H1 (cell line): Measurements from ENCODE around the gene FMNL2. TPM values are rescaled to one million over a fixed set of nuclear protein-coding genes. Genes with fewer than 3 reads are reported as not detected.

Source experiments
- CTCF ChIA-PET: fragments of 300-600 bp; sonication (Branson Sonifier 250); formaldehyde crosslinking; loops from one replicate; lab custom pipeline; 2021; ENCODE audit not compliant: partially characterized antibody; lab: Charles Lee
- POLR2A ChIA-PET: fragments of 300-600 bp; sonication (Branson Sonifier 250); formaldehyde crosslinking; loops from one replicate; lab custom pipeline; 2021; ENCODE audit warnings: inconsistent platforms; ENCODE audit not compliant: partially characterized antibody; lab: Charles Lee
- DNase-seq, 2 experiments: peaks; one replicate each; pipeline versions ENCODE4 v3.0.0 to v3.0.0-alpha.2; 2010 to 2022; ENCODE audit warnings: low spot score in 2 of 2, low read depth in 1 of 2, mixed read lengths in 1 of 2
- FAIRE-seq: peaks from 2 replicates; lab custom pipeline; 2011; peaks lifted over from hg19 to GRCh38; lab: Jason Lieb, UNC
- H2AFZ ChIP-seq: 2 replicates; pipeline ENCODE4 v1.8.1; 2012; ENCODE audit warnings: low read length, inconsistent platforms
- H2AK5ac ChIP-seq: 2 replicates; pipeline ENCODE4 v1.6.1; 2013; ENCODE audit warnings: low read depth, low read length
- H2BK120ac ChIP-seq: replicated peaks from 2 replicates; pipeline ENCODE3; 2013; ENCODE audit warnings: low read depth, low read length, inconsistent platforms
- H2BK12ac ChIP-seq: 2 replicates; pipeline ENCODE4 v1.6.1; 2013; ENCODE audit warnings: low read depth, low read length
- H2BK15ac ChIP-seq: 2 replicates; pipeline ENCODE4 v1.6.1; 2013; ENCODE audit warnings: low read length
- H2BK20ac ChIP-seq: 2 replicates; pipeline ENCODE4 v1.6.1; 2013; ENCODE audit warnings: low read length
- H2BK5ac ChIP-seq: 2 replicates; pipeline ENCODE4 v1.6.1; 2013; ENCODE audit warnings: low read depth, low read length
- H3K14ac ChIP-seq: 2 replicates; pipeline ENCODE4 v1.6.1; 2013; ENCODE audit warnings: inconsistent platforms; ENCODE audit not compliant: insufficient read length
- H3K18ac ChIP-seq: 2 replicates; pipeline ENCODE4 v1.6.1; 2013; ENCODE audit warnings: low read length; ENCODE audit errors: extremely low read depth
- H3K23ac ChIP-seq: 2 replicates; pipeline ENCODE4 v1.6.1; 2013; ENCODE audit warnings: inconsistent platforms; ENCODE audit not compliant: insufficient read length
- H3K23me2 ChIP-seq: 2 replicates; pipeline ENCODE4 v1.6.1; 2013; ENCODE audit warnings: low read depth, low read length
- H3K27ac ChIP-seq: 2 replicates; pipeline ENCODE4 v1.6.1; 2011; ENCODE audit warnings: low read depth, low read length, inconsistent platforms
- H3K27me3 ChIP-seq, 4 experiments: replicated peaks in 1 of 4; 1 replicate in 1 of 4; 2 replicates in 3 of 4; pipeline versions ENCODE4 v1.6.1 to v1.8.1; 2011 to 2013; ENCODE audit warnings: low read length in 3 of 4, mild to moderate bottlenecking in 3 of 4, inconsistent platforms in 2 of 4, mixed read lengths in 2 of 4, moderate library complexity in 1 of 4; ENCODE audit not compliant: control insufficient read depth in 3 of 4, insufficient read depth in 3 of 4; ENCODE audit errors: extremely low read depth in 1 of 4
- H3K36me3 ChIP-seq, 4 experiments: 2 replicates each; pipeline versions ENCODE4 v1.6.1 to v1.8.1; 2011 to 2013; ENCODE audit warnings: mild to moderate bottlenecking in 4 of 4, low read length in 3 of 4, moderate library complexity in 2 of 4, control low read depth in 1 of 4, inconsistent platforms in 1 of 4; ENCODE audit not compliant: insufficient read depth in 4 of 4, control insufficient read depth in 2 of 4
- H3K4ac ChIP-seq: replicated peaks from 2 replicates; pipeline ENCODE3; 2013; ENCODE audit warnings: low read length, low read depth, mixed read lengths, inconsistent platforms; ENCODE audit not compliant: insufficient read length
- H3K4me1 ChIP-seq, 4 experiments: replicated peaks in 1 of 4; 1 replicate in 1 of 4; 2 replicates in 3 of 4; pipeline versions ENCODE4 v1.6.1 to v1.8.1; 2011 to 2013; ENCODE audit warnings: low read length in 3 of 4, inconsistent platforms in 2 of 4, mixed read lengths in 1 of 4; ENCODE audit not compliant: insufficient read depth in 4 of 4, control insufficient read depth in 3 of 4
- H3K4me2 ChIP-seq, 2 experiments: 2 replicates each; pipeline versions ENCODE4 v1.6.1 to v1.8.1; 2011 to 2013; ENCODE audit warnings: low read depth in 2 of 2, low read length in 2 of 2, control low read depth in 1 of 2, inconsistent platforms in 1 of 2, mild to moderate bottlenecking in 1 of 2; ENCODE audit not compliant: insufficient read depth in 1 of 2
- H3K4me3 ChIP-seq, 4 experiments: fragments of 200-600, 300-600 bp in 1 of 4; sonication (generic), shearing (Covaris generic), sonication (Bioruptor Twin) in 1 of 4; 2 replicates each; pipeline versions ENCODE4 v1.5.1 to v1.8.1; 2011 to 2016; ENCODE audit warnings: low read length in 4 of 4, low read depth in 3 of 4, control low read depth in 2 of 4, inconsistent platforms in 2 of 4, mild to moderate bottlenecking in 2 of 4, mixed read lengths in 1 of 4, moderate library complexity in 1 of 4; ENCODE audit not compliant: insufficient read depth in 2 of 4; ENCODE audit errors: extremely low read depth in 1 of 4
- H3K56ac ChIP-seq: replicated peaks from 2 replicates; pipeline ENCODE3; 2013; ENCODE audit warnings: low read depth, mild to moderate bottlenecking, mixed read lengths, low read length, inconsistent platforms; ENCODE audit not compliant: insufficient read length
- H3K79me1 ChIP-seq: 2 replicates; pipeline ENCODE4 v1.6.1; 2013; ENCODE audit warnings: low read depth, low read length, control low read depth
- H3K79me2 ChIP-seq, 2 experiments: 2 replicates each; pipeline versions ENCODE4 v1.6.1 to v1.8.1; 2012 to 2013; ENCODE audit warnings: low read length in 2 of 2, mild to moderate bottlenecking in 2 of 2, inconsistent platforms in 1 of 2; ENCODE audit not compliant: insufficient read depth in 2 of 2, control insufficient read depth in 1 of 2
- H3K9ac ChIP-seq, 4 experiments: replicated peaks in 1 of 4; 1 replicate in 1 of 4; 2 replicates in 3 of 4; pipeline versions ENCODE4 v1.6.1 to v1.8.1; 2011 to 2013; ENCODE audit warnings: low read depth in 3 of 4, low read length in 3 of 4, control low read depth in 2 of 4, mild to moderate bottlenecking in 2 of 4, moderate library complexity in 2 of 4, inconsistent platforms in 1 of 4; ENCODE audit errors: extremely low read depth in 1 of 4
- H3K9me3 ChIP-seq, 2 experiments: 2 replicates each; pipeline versions ENCODE4 v1.6.1 to v1.8.1; 2012 to 2013; ENCODE audit warnings: mild to moderate bottlenecking in 2 of 2, moderate library complexity in 2 of 2, control low read depth in 1 of 2, inconsistent platforms in 1 of 2, low read depth in 1 of 2, low read length in 1 of 2, mixed read lengths in 1 of 2; ENCODE audit not compliant: insufficient read depth in 2 of 2
- H4K20me1 ChIP-seq, 2 experiments: replicated peaks in 1 of 2; 2 replicates each; pipeline versions ENCODE3 to v1.8.1; 2011 to 2013; ENCODE audit warnings: inconsistent platforms in 2 of 2, low read length in 2 of 2, mild to moderate bottlenecking in 1 of 2; ENCODE audit not compliant: insufficient read depth in 2 of 2, control insufficient read depth in 1 of 2
- H4K5ac ChIP-seq: 2 replicates; pipeline ENCODE4 v1.6.1; 2013; ENCODE audit warnings: low read length, low read depth, mixed read lengths, inconsistent platforms; ENCODE audit not compliant: insufficient read length
- H4K8ac ChIP-seq: 2 replicates; pipeline ENCODE4 v1.8.0; 2013; ENCODE audit warnings: mild to moderate bottlenecking, moderate library complexity, low read length, inconsistent platforms; ENCODE audit not compliant: insufficient read depth; ENCODE audit errors: extremely low read depth
- H4K91ac ChIP-seq: replicated peaks from 2 replicates; pipeline ENCODE3; 2013; ENCODE audit warnings: low read length, mixed read lengths, inconsistent platforms; ENCODE audit not compliant: insufficient read length
- BACH1 ChIP-seq: IDR thresholded peaks from 2 replicates; pipeline ENCODE4 v1.6.1; 2012; ENCODE audit warnings: low read length, improper control_type of control experiment
- KDM1A ChIP-seq: fragments of 200-600, 300-600 bp; sonication (generic); IDR thresholded peaks from 2 replicates; pipeline ENCODE4 v1.7.1; 2016; ENCODE audit warnings: mild to moderate bottlenecking, low read length, borderline replicate concordance
- POU5F1 ChIP-seq: IDR thresholded peaks from 2 replicates; pipeline ENCODE4 v1.6.1; 2011; ENCODE audit warnings: low read depth, mild to moderate bottlenecking, low read length, moderate library complexity
- RNF2 ChIP-seq: fragments of 200-900, 300-1000 bp; sonication (generic); IDR thresholded peaks from 2 replicates; pipeline ENCODE4 v1.7.1; 2016; ENCODE audit warnings: borderline replicate concordance, low read depth, mild to moderate bottlenecking, antibody characterized with exemption, low read length; ENCODE audit not compliant: poor library complexity, severe bottlenecking; ENCODE audit errors: missing control alignments
- SAP30 ChIP-seq: fragments of 300-600 bp; sonication (generic); IDR thresholded peaks from 2 replicates; pipeline ENCODE4 v1.7.1; 2012; ENCODE audit warnings: low read length, moderate library complexity, mild to moderate bottlenecking, inconsistent platforms; ENCODE audit not compliant: insufficient read depth, insufficient replicate concordance
- ZNF274 ChIP-seq: IDR thresholded peaks from 2 replicates; pipeline ENCODE4 v1.7.0; 2012; ENCODE audit warnings: low read length, borderline replicate concordance; ENCODE audit errors: extremely low read depth
- WGBS, 2 experiments: shearing (Covaris generic) in 1 of 2; methylation state at CpG; one replicate each; pipeline versions ENCODE4 v1.1.6 to v1.1.7; 2013 to 2015; ENCODE audit warnings: low lambda C conversion rate in 2 of 2, mixed read lengths in 2 of 2, inconsistent platforms in 1 of 2, low coverage in 1 of 2, missing lambda C conversion rate in 1 of 2; ENCODE audit not compliant: insufficient replicate concordance in 2 of 2, insufficient coverage in 1 of 2, insufficient read length in 1 of 2; ENCODE audit errors: extremely low coverage in 1 of 2, missing lambda C conversion rate in 1 of 2; 5-methylcytosine and 5-hydroxymethylcytosine counted together
- polyA plus RNA-seq, 7 experiments: library from polyadenylated mRNA; depleted of rRNA in 3 of 7; stranded (reverse) in 5 of 7; unstranded in 2 of 7; fragments of >200 nt in 5 of 7; fragments of 200-250 nt in 2 of 7; gene quantifications; 1 replicate in 5 of 7; 2 replicates in 1 of 7; 4 replicates in 1 of 7; pipeline versions ENCODE4 v1.2.1 to v1.2.3, GENCODE V29; 2011 to 2013; ENCODE audit warnings: missing spikeins in 2 of 7, mixed read lengths in 2 of 7
- total RNA-seq: library from RNA; stranded (reverse); fragmentation: NEBNext Ultra II Directional; extraction: Animal tissue kit (Norgen Biotek cat#: 25700); gene quantifications from 2 replicates; pipeline ENCODE4 v1.2.1, GENCODE V29; 2021

Gene FMNL2
- total and polyA plus RNA-seq, 2 of the 8 experiments (the other 6 are each of a cell fraction or from before 2014, with no cell fraction given): 15.5 to 45.1 TPM

DNA sequence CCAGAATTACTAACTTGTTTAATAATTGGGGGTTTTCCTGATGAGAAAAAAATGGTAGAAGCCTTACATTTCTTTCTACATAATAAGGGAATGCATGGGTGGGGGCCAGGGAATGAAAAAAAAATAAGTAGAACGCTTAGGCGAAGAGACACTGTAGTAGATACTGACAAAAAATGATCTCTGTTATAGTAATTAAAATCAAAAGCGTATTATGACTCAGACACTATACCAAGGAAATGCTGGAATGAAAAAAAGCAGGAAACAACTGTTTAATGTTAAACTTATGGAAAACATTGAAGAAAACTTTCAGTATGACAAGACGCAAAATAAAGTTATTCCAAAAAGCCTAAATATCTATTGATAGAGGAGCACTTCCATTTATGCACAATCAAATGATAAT is 339.4 kb downstream of the FMNL2 start:
- no peak overlapping the region for H4K5ac ChIP-seq
- no peak overlapping the region for H3K27ac ChIP-seq
- POLR2A ChIA-PET: no interaction called here
- H4K20me1 ChIP-seq: peaks cover 0 to 2% of the 10 kb centered on the region in 2 experiments
- DNase-seq (no peak), FAIRE-seq (no peak)
- no peak overlapping the region for H2BK5ac ChIP-seq
- H3K56ac ChIP-seq: no peak overlapping the region
- H3K4me2 ChIP-seq: no peak overlapping the region
- H2BK15ac ChIP-seq: no peak overlapping the region
- no peak overlapping the region for H3K14ac ChIP-seq
- H3K4ac ChIP-seq: no peak overlapping the region
- no peak overlapping the region for H3K18ac ChIP-seq
- H2AFZ ChIP-seq: no peak overlapping the region
- H3K23ac ChIP-seq: no peak overlapping the region
- no peak overlapping the region for H3K9ac ChIP-seq
- TF ChIP-seq POU5F1 (no peak), BACH1 (no peak), KDM1A (no peak), ZNF274 (no peak), RNF2 (no peak), SAP30 (no peak)
- no peak overlapping the region for H2BK120ac ChIP-seq
- H3K36me3 ChIP-seq: peaks cover 12 to 98% (median 61%) of the 10 kb centered on the region in 4 experiments
- no peaks in the 10 kb centered on the region for H3K27me3 ChIP-seq
- no peaks in the 10 kb centered on the region for H3K9me3 ChIP-seq
- H4K8ac ChIP-seq: no peak overlapping the region
- H3K79me1 ChIP-seq: no peaks in the 10 kb centered on the region
- WGBS, 2 experiments: 76% methylated on average over 4 of the region's 4 CpGs; no CpG with 5 or more reads in 1 of the 2 experiments
- no peaks in the 10 kb centered on the region for H3K4me1 ChIP-seq
- H4K91ac ChIP-seq: no peak overlapping the region
- no peak overlapping the region for H2AK5ac ChIP-seq
- CTCF ChIA-PET: interaction anchor here (0.9 to 1.0 kb wide), 2 partner anchors 26 to 27 kb away, joined by 3 to 6 read pairs; no protein-coding TSS in a partner anchor
- no peaks in the 10 kb centered on the region for H3K23me2 ChIP-seq
- no peaks in the 10 kb centered on the region for H3K79me2 ChIP-seq
- no peak overlapping the region for H2BK12ac ChIP-seq
- H2BK20ac ChIP-seq: no peak overlapping the region
- H3K4me3 ChIP-seq: no peak overlapping the region
